WTC11 (cell line): ENCODE data around the gene TWIST1. TPM values are rescaled to one million over a fixed set of nuclear protein-coding genes. Genes with fewer than 3 reads are reported as not detected.

Experiments
- ATAC-seq: fragments of 200-7000 bp; cut with Tn5 transposase; 2 replicates; pipeline ENCODE4 v1.10.0; 2021; ENCODE audit warnings: mild to moderate bottlenecking, moderate library complexity
- CTCF ChIA-PET: fragments of 300-600 bp; sonication (Branson Sonifier 250); formaldehyde crosslinking; loops from one replicate; lab custom pipeline; 2021; ENCODE audit warnings: antibody characterized with exemption; lab: Charles Lee
- POLR2A ChIA-PET: fragments of 350-600 bp; sonication (Branson Sonifier 250); formaldehyde crosslinking; loops from one replicate; lab custom pipeline; 2021; ENCODE audit warnings: antibody characterized with exemption; lab: Charles Lee
- DNase-seq: peaks from one replicate; pipeline ENCODE4 v3.0.0; 2021; ENCODE audit warnings: low spot score
- H3K27ac Mint-ChIP-seq: 2 replicates; pipeline ENCODE4 v1.8.0; 2021; ENCODE audit warnings: mixed read lengths
- H3K27me3 Mint-ChIP-seq: 2 replicates; pipeline ENCODE4 v1.8.0; 2021; ENCODE audit warnings: low read depth, mild to moderate bottlenecking, moderate library complexity, mixed read lengths
- H3K36me3 Mint-ChIP-seq: 2 replicates; pipeline ENCODE4 v1.8.0; 2021; ENCODE audit warnings: mixed read lengths
- H3K4me1 Mint-ChIP-seq: 2 replicates; pipeline ENCODE4 v1.8.0; 2022; ENCODE audit warnings: mixed read lengths
- H3K4me3 Mint-ChIP-seq: 2 replicates; pipeline ENCODE4 v1.8.0; 2021; ENCODE audit warnings: mild to moderate bottlenecking, moderate library complexity, mixed read lengths
- H3K9me3 Mint-ChIP-seq: 2 replicates; pipeline ENCODE4 v1.8.0; 2021; ENCODE audit warnings: mixed read lengths
- ATF1 ChIP-seq: sonication (generic); formaldehyde crosslinking; IDR thresholded peaks from 2 replicates; pipeline ENCODE4 v1.8.1; 2023; ENCODE audit warnings: mild to moderate bottlenecking, moderate library complexity, missing genetic modification reagents
- ATF3 ChIP-seq: sonication (generic); formaldehyde crosslinking; conservative IDR thresholded peaks from 2 replicates; pipeline ENCODE4 v1.8.1; 2022; ENCODE audit warnings: mild to moderate bottlenecking, missing genetic modification reagents
- ETV6 ChIP-seq: sonication (generic); formaldehyde crosslinking; IDR thresholded peaks from 2 replicates; pipeline ENCODE4 v1.8.1; 2022; ENCODE audit warnings: mild to moderate bottlenecking, missing genetic modification reagents
- HMGA2 ChIP-seq: fragments of 250-450 bp; sonication (Bioruptor Pico); IDR thresholded peaks from 2 replicates; pipeline ENCODE4 v1.4.0; 2021; ENCODE audit warnings: mild to moderate bottlenecking, moderate library complexity
- JAZF1 ChIP-seq: fragments of 250-450 bp; sonication (Bioruptor Pico); IDR thresholded peaks from 2 replicates; pipeline ENCODE4 v1.9.0; 2021; ENCODE audit warnings: moderate library complexity, mild to moderate bottlenecking, inconsistent platforms
- MYBL2 ChIP-seq: sonication (generic); formaldehyde crosslinking; IDR thresholded peaks from 2 replicates; pipeline ENCODE4 v1.8.1; 2023; ENCODE audit warnings: mild to moderate bottlenecking, moderate library complexity, missing genetic modification reagents
- NR2C2 ChIP-seq: sonication (generic); formaldehyde crosslinking; IDR thresholded peaks from 2 replicates; pipeline ENCODE4 v1.8.0; 2022; ENCODE audit warnings: mild to moderate bottlenecking, missing genetic modification reagents
- NR3C1 ChIP-seq: sonication (generic); formaldehyde crosslinking; conservative IDR thresholded peaks from 2 replicates; pipeline ENCODE4 v1.8.1; 2023; ENCODE audit warnings: low read depth, mild to moderate bottlenecking, missing genetic modification reagents
- OVOL2 ChIP-seq: fragments of 250-450 bp; sonication (Bioruptor Pico); IDR thresholded peaks from 2 replicates; pipeline ENCODE4 v1.9.0; 2021; ENCODE audit warnings: mild to moderate bottlenecking, borderline replicate concordance
- ZMAT4 ChIP-seq: fragments of 250-450 bp; sonication (Bioruptor Pico); IDR thresholded peaks from 2 replicates; pipeline ENCODE4 v1.9.0; 2021; ENCODE audit warnings: mild to moderate bottlenecking
- ZNF121 ChIP-seq: sonication (generic); formaldehyde crosslinking; IDR thresholded peaks from 2 replicates; pipeline ENCODE4 v1.8.0; 2023; ENCODE audit warnings: missing genetic modification reagents
- ZNF281 ChIP-seq: sonication (generic); formaldehyde crosslinking; IDR thresholded peaks from 2 replicates; pipeline ENCODE4 v1.8.0; 2023; ENCODE audit warnings: mild to moderate bottlenecking, missing genetic modification reagents
- ZNF416 ChIP-seq: fragments of 250-450 bp; sonication (Bioruptor Pico); IDR thresholded peaks from 2 replicates; pipeline ENCODE4 v1.9.0; 2021; ENCODE audit warnings: mild to moderate bottlenecking, inconsistent platforms
- ZNF423 ChIP-seq: fragments of 250-450 bp; sonication (Bioruptor Pico); IDR thresholded peaks from 2 replicates; pipeline ENCODE4 v2.1.2; 2022; ENCODE audit warnings: mild to moderate bottlenecking, moderate library complexity
- ZNF425 ChIP-seq: fragments of 250-450 bp; sonication (Bioruptor Pico); conservative IDR thresholded peaks from 2 replicates; pipeline ENCODE4 v1.9.0; 2021; ENCODE audit warnings: mild to moderate bottlenecking
- ZNF512 ChIP-seq: sonication (generic); formaldehyde crosslinking; IDR thresholded peaks from 2 replicates; pipeline ENCODE4 v1.8.1; 2022; ENCODE audit warnings: missing genetic modification reagents, borderline replicate concordance
- ZNF532 ChIP-seq: fragments of 250-450 bp; sonication (Bioruptor Pico); IDR thresholded peaks from 2 replicates; pipeline ENCODE4 v1.9.0; 2021; ENCODE audit warnings: mild to moderate bottlenecking, borderline replicate concordance
- total RNA-seq: library from RNA; stranded (reverse); gene quantifications from 3 replicates; pipeline ENCODE4 v1.2.3, GENCODE V29; 2021

TWIST1 gene
- total RNA-seq, 1 experiment from 2014 or later = not detected

- Mint-ChIP-seq H3K4me1 (peaks cover 44% of the 10 kb centered on the region), H3K27me3 (peaks cover 93% of the 10 kb centered on the region), H3K36me3 (no peaks in the 10 kb centered on the region), H3K4me3 (peak overlapping the region; percentile 89), H3K9me3 (no peaks in the 10 kb centered on the region), H3K27ac (no peak overlapping the region)
- TF ChIP-seq ZNF532 (CRISPR knock-in tag) = no peak
- TF ChIP-seq ZNF423 (CRISPR knock-in tag) = peak; percentile 43; the same call in 1 of the 2 replicates
- peak; percentile 84; the same call in 1 of the 2 replicates for TF ChIP-seq ZNF121 (CRISPR knock-in tag)
- no peak for TF ChIP-seq MYBL2 (CRISPR knock-in tag)
- peak; percentile 71; the same call in 1 of the 2 replicates for TF ChIP-seq ETV6 (CRISPR knock-in tag)
- no peak for TF ChIP-seq ZNF416
- no peak for TF ChIP-seq ZNF512 (CRISPR knock-in tag)
- TF ChIP-seq ZMAT4 (CRISPR knock-in tag) = no peak
- peak; percentile 59 for DNase-seq
- ChIA-PET POLR2A (interaction anchor here (1.3 kb wide), 1 partner anchor 25 kb away, joined by 3 read pairs; no protein-coding TSS in a partner anchor), CTCF (interaction anchor here (1.3 to 2.8 kb wide), 3 partner anchors 22 to 348 kb away, joined by 4 to 11 read pairs (median 6); no protein-coding TSS in a partner anchor)
- ATAC-seq = peak; percentile 69
Observed at GRCh38 chr7:19143881-19144574, 26.6 kb upstream of the TWIST1 start.

- no peaks in the 10 kb centered on the region for H3K36me3 Mint-ChIP-seq
- H3K9me3 Mint-ChIP-seq = no peaks in the 10 kb centered on the region
- H3K4me1 Mint-ChIP-seq = peaks cover 20% of the 10 kb centered on the region
- no peak for DNase-seq
- ATAC-seq = no peak
- H3K27ac Mint-ChIP-seq = no peak overlapping the region
- ChIA-PET CTCF (no interaction called here), POLR2A (no interaction called here)
- no peak overlapping the region for H3K4me3 Mint-ChIP-seq
- peaks cover 70% of the 10 kb centered on the region for H3K27me3 Mint-ChIP-seq
- TF ChIP-seq OVOL2 (CRISPR knock-in tag) = no peak
- no peak for TF ChIP-seq ZNF281 (CRISPR knock-in tag)
Observed at GRCh38 chr7:19139706-19140327, 22.4 kb upstream of the TWIST1 start.

GRCh38 chr7:19133886-19134285, 16.4 kb upstream of the TWIST1 start:
- H3K4me1 Mint-ChIP-seq = peaks cover 2% of the 10 kb centered on the region; the same call in 1 of the 2 replicates
- TF ChIP-seq HMGA2 (CRISPR knock-in tag) (no peak), JAZF1 (CRISPR knock-in tag) (no peak), ATF3 (CRISPR knock-in tag) (no peak), ZNF425 (CRISPR knock-in tag) (no peak), ATF1 (CRISPR knock-in tag) (no peak), NR3C1 (no peak), NR2C2 (CRISPR knock-in tag) (no peak)
- no peaks in the 10 kb centered on the region for H3K9me3 Mint-ChIP-seq
- DNase-seq = no peak
- H3K4me3 Mint-ChIP-seq = no peak overlapping the region
- POLR2A ChIA-PET = no interaction called here
- H3K27ac Mint-ChIP-seq = no peak overlapping the region
- no peaks in the 10 kb centered on the region for H3K36me3 Mint-ChIP-seq
- ATAC-seq = no peak
- CTCF ChIA-PET = interaction anchor here (1.1 to 1.3 kb wide), 2 partner anchors 12 to 15 kb away, joined by 3 to 5 read pairs; no protein-coding TSS in a partner anchor
- peaks cover 12% of the 10 kb centered on the region for H3K27me3 Mint-ChIP-seq
